A549 (cell line): ENCODE data around the gene ULK2. TPM values are rescaled to one million over a fixed set of nuclear protein-coding genes. Genes with fewer than 3 reads are reported as not detected.

Experiments
- ATAC-seq, 2 experiments: fragments of 200-7000 bp in 1 of 2; fragments of >200 bp in 1 of 2; cut with Nextera tagmentation in 1 of 2; cut with Tn5 transposase in 1 of 2; 3 replicates each; pipeline versions ENCODE4 v1.8.0 to v1.9.1; 2018 to 2020; ENCODE audit warnings: mild to moderate bottlenecking in 1 of 2, moderate library complexity in 1 of 2
- CTCF ChIA-PET: fragments of 300-600 bp; sonication (Branson Sonifier 250); formaldehyde crosslinking; extraction: SDS; loops from one replicate; lab custom pipeline; 2021; ENCODE audit warnings: antibody characterized with exemption, inconsistent platforms; lab: Yijun Ruan, JAX
- POLR2A ChIA-PET: fragments of 350-600 bp; formaldehyde crosslinking; extraction: SDS; loops from one replicate; lab custom pipeline; 2021; ENCODE audit warnings: antibody characterized with exemption, inconsistent platforms; lab: Yijun Ruan, JAX
- DNase-seq, 2 experiments: peaks; one replicate each; pipeline versions ENCODE4 v3.0.0 to v3.0.0-alpha.2; 2011 to 2016; ENCODE audit warnings: low read depth in 1 of 2, low spot score in 1 of 2
- FAIRE-seq: peaks from 2 replicates; lab custom pipeline; 2011; peaks lifted over from hg19 to GRCh38; lab: Jason Lieb, UNC
- H3K27ac ChIP-seq, 2 experiments: fragments of >200 bp; sonication (Bioruptor Twin); formaldehyde crosslinking; 3 replicates each; pipeline ENCODE4 v1.5.1; 2016 to 2017
- H3K4me1 ChIP-seq: fragments of >200 bp; sonication (Bioruptor Twin); formaldehyde crosslinking; 3 replicates; pipeline ENCODE4 v1.6.1; 2016
- H3K4me2 ChIP-seq: fragments of >200 bp; sonication (Bioruptor Twin); formaldehyde crosslinking; 3 replicates; pipeline ENCODE4 v1.6.1; 2016
- H3K4me3 ChIP-seq: fragments of >200 bp; sonication (Bioruptor Twin); formaldehyde crosslinking; 3 replicates; pipeline ENCODE4 v1.5.1; 2016
- H3K9me3 ChIP-seq: fragments of >200 bp; sonication (Bioruptor Twin); formaldehyde crosslinking; 3 replicates; pipeline ENCODE4 v1.6.1; 2016
- CBX8 ChIP-seq: fragments of 200-600 bp; sonication (generic); IDR thresholded peaks from 2 replicates; pipeline ENCODE4 v1.6.1; 2016
- FOSL2 ChIP-seq, 2 experiments: fragments of 450-650 bp in 1 of 2; fragments of >200 bp in 1 of 2; sonication (Bioruptor Twin) in 1 of 2; formaldehyde crosslinking; IDR thresholded peaks; 2 replicates each; pipeline versions ENCODE4 v1.5.0 to v1.6.1; 2016 to 2020; ENCODE audit warnings: mild to moderate bottlenecking in 1 of 2, moderate library complexity in 1 of 2
- FOXS1 ChIP-seq: fragments of 250-450 bp; sonication (Bioruptor Pico); IDR thresholded peaks from 2 replicates; pipeline ENCODE4 v1.5.0; 2020; ENCODE audit warnings: mild to moderate bottlenecking, moderate library complexity
- JUN ChIP-seq, 2 experiments: fragments of >200 bp; sonication (Bioruptor Twin); formaldehyde crosslinking; IDR thresholded peaks; 2 replicates in 1 of 2; 3 replicates in 1 of 2; pipeline ENCODE4 v1.6.1; 2016 to 2017
- KDM1A ChIP-seq: fragments of 200-600 bp; sonication (generic); IDR thresholded peaks from 2 replicates; pipeline ENCODE4 v1.6.1; 2016; ENCODE audit warnings: low read depth, mild to moderate bottlenecking
- MAFK ChIP-seq: fragments of 450-650 bp; IDR thresholded peaks from 2 replicates; pipeline ENCODE4 v1.6.1; 2014; ENCODE audit not compliant: partially characterized antibody
- MYC ChIP-seq: IDR thresholded peaks from 2 replicates; pipeline ENCODE4 v1.6.1; 2012; ENCODE audit warnings: mild to moderate bottlenecking, inconsistent platforms, low read length, improper control_type of control experiment, borderline replicate concordance
- NPAS2 ChIP-seq: fragments of 250-450 bp; sonication (Bioruptor Pico); IDR thresholded peaks from 2 replicates; pipeline ENCODE4 v1.8.0; 2022; ENCODE audit warnings: mild to moderate bottlenecking, moderate library complexity, borderline replicate concordance
- NR3C1 ChIP-seq: fragments of >200 bp; sonication (Bioruptor Twin); formaldehyde crosslinking; IDR thresholded peaks from 3 replicates; pipeline ENCODE4 v1.6.1; 2017
- TFCP2L1 ChIP-seq: fragments of 250-450 bp; sonication (Bioruptor Pico); IDR thresholded peaks from 2 replicates; pipeline ENCODE4 v1.5.0; 2021; ENCODE audit warnings: mild to moderate bottlenecking
- WGBS: methylation state at CpG from one replicate; pipeline ENCODE4 v1.1.6; 2017; ENCODE audit errors: missing lambda C conversion rate; 5-methylcytosine and 5-hydroxymethylcytosine counted together
- polyA plus RNA-seq, 4 experiments: library from polyadenylated mRNA; depleted of rRNA in 3 of 4; stranded (reverse); fragments of >200 nt; fragmentation: RNase III in 1 of 4; extraction: RNeasy Plus Mini Kit Qiagen cat#74134 plus additional on column Dnase treatment in 1 of 4; gene quantifications; 2 replicates in 3 of 4; 3 replicates in 1 of 4; pipeline ENCODE4 v1.2.3, GENCODE V29; 2011 to 2017
- TF ChIP-seq, protein P1 (sequence below): fragments of 450-650 bp; IDR thresholded peaks from 2 replicates; pipeline ENCODE4 v1.6.1; 2014; ENCODE audit warnings: antibody characterized with exemption

ULK2 gene
- polyA plus RNA-seq, 2 of the 4 experiments (the other 2 are of a cell fraction), result 14.4 to 40.9 TPM

DNA sequence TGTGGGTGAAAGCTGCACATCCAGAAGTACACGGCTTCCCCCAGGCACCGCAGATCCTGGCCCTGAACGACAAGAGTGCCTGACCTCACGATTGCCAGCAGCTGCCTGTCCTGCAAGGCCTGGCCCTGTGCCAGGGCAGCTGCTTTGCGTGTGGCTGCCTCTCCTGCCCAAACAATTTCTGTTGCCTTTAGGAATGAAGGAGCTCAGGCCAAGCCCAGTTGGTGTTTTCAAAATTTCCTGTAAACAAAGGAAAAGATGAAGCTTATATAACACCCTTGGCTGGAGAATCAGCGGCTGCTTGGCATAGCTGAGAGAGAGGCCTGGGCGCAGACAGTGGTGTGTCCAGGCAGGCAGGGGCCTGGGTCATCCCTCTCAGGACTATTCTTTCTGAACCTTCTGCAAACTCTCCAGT, 139.6 kb downstream of the ULK2 start:
- WGBS, result 24% methylated on average over 6 of the region's 7 CpGs
- Histone ChIP-seq H3K27ac (peak overlapping the region; percentile 67 to 82), H3K4me1 (peaks cover 35% of the 10 kb centered on the region), H3K4me3 (no peak overlapping the region), H3K4me2 (peak overlapping the region; percentile 44), H3K9me3 (no peaks in the 10 kb centered on the region)
- DNase-seq, result peak in 1 of 2 experiments; percentile 69
- no peak for TF ChIP-seq KDM1A
- TF ChIP-seq CBX8, result no peak
- TF ChIP-seq JUN (IDR thresholded peaks at IDR 0.05), result 0 out of 5 replicates have a peak, but pooled peaks of 1 of the 2 experiments have one; percentile 29
- TF ChIP-seq NR3C1, result no peak
- peak; percentile 52 to 54; a peak in 5 of 6 replicates for ATAC-seq
- no peak for FAIRE-seq
- CTCF ChIA-PET, result interaction anchor here (0.6 to 11.1 kb wide), 20 partner anchors 9 to 366 kb away, joined by 3 to 115 read pairs (median 4); partner anchors contain the start of genes ALDH3A1, ALDH3A2, B9D1 and SLC47A2
- POLR2A ChIA-PET, result interaction anchor here (0.5 to 3.0 kb wide), 5 partner anchors 15 to 282 kb away, joined by 3 to 18 read pairs (median 4); partner anchors contain the start of gene ALDH3A2

DNA sequence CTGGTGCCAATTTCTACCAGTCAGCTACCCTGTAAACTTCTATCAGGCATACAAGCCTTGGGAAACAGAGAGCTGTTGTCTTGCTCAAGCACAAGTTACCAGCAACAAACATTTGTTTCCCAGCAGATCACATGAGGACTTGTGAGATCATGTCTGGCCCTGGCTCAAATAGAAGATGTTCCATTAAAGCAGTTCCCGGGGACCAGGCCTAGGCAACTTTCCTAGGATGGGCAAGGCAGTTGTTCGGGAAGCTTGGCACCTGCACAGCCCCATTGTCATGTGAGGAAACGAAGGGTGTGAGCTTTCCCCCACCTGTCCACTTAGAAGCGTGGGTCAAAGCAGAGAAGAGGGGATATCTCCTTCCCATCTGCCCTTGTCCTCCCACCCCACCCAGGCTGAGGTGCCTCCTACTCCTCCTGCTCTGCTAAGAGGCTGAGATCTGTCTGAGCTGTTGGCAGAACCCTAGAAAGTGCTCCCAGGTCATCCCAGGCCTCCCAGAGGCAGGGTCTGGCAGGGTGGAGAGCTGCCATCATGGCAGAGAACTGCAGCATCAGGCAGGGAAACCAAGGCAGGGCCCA, 140.1 kb downstream of the ULK2 start:
- Histone ChIP-seq H3K4me1 (peaks cover 38% of the 10 kb centered on the region), H3K9me3 (no peaks in the 10 kb centered on the region), H3K4me2 (peak overlapping the region; percentile 44), H3K27ac (peak overlapping the region; percentile 67 to 82), H3K4me3 (no peak overlapping the region)
- peak; percentile 17 to 36; a peak in 5 of 6 replicates for ATAC-seq
- TF ChIP-seq, protein P1, sequence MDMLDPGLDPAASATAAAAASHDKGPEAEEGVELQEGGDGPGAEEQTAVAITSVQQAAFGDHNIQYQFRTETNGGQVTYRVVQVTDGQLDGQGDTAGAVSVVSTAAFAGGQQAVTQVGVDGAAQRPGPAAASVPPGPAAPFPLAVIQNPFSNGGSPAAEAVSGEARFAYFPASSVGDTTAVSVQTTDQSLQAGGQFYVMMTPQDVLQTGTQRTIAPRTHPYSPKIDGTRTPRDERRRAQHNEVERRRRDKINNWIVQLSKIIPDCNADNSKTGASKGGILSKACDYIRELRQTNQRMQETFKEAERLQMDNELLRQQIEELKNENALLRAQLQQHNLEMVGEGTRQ, result peak; percentile 8; the same call in 1 of the 2 replicates
- no peak for TF ChIP-seq FOXS1 (CRISPR knock-in tag)
- CTCF ChIA-PET, result interaction anchor here (0.6 to 11.1 kb wide), 17 partner anchors 8 to 365 kb away, joined by 3 to 115 read pairs (median 10); partner anchors contain the start of genes ALDH3A1, ALDH3A2, B9D1 and SLC47A2
- POLR2A ChIA-PET, result interaction anchor here (1.2 to 3.0 kb wide), 4 partner anchors 16 to 79 kb away, joined by 4 to 18 read pairs (median 6); partner anchors contain the start of gene ALDH3A2
- WGBS, result 89% methylated on average over 4 of the region's 4 CpGs
- peak in 1 of 2 experiments; percentile 74 for DNase-seq
- FAIRE-seq, result no peak

DNA sequence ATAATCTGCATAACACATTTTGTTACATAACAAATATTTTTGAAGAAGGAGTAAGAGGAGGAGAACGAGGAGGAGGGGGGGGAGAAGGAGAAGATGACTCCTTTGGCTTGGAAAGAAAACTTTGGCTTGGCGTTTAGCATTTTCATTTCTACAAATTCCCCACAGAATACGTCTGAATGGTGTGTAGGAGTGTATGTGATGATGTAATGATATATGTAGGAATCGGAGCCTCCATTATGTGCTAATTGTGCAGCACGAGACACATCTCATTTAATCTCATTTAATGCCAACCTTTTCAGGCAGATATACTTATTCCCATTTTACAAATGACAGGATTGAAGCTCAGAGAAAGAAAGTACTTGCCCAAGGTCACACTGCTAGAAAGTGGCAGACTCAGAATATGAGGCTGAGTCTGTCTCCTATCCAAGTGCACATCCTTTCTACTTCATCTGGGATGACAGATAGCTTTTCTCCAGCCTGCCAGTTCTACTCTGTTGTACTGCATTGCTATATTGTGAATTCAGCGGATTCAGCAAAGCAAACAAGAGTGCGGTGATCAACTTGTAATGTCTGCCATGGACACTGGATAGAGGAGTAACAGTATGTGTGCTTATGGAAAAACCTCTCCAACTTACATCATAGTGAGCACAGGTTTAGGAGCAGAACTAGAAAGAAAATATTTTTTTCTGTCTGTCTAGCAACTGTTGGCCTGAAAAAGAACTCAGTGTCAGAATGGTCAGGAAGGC, 140.9 kb downstream of the ULK2 start:
- TF ChIP-seq MAFK (peak; percentile 18), NPAS2 (CRISPR knock-in tag) (no peak)
- ChIA-PET CTCF (interaction anchor here (0.7 to 11.1 kb wide), 12 partner anchors 8 to 364 kb away, joined by 3 to 115 read pairs (median 14); partner anchors contain the start of genes ALDH3A1, ALDH3A2, B9D1 and SLC47A2), POLR2A (interaction anchor here (2.2 to 3.0 kb wide), 2 partner anchors 17 to 79 kb away, joined by 7 to 18 read pairs; partner anchors contain the start of gene ALDH3A2)
- peak overlapping the region; percentile 44; the same call in 1 of the 3 replicates for H3K4me2 ChIP-seq
- no peak overlapping the region for H3K4me3 ChIP-seq
- H3K4me1 ChIP-seq, result peaks cover 38% of the 10 kb centered on the region
- DNase-seq (no peak), ATAC-seq (no peak), FAIRE-seq (peak; percentile 54)
- H3K27ac ChIP-seq, result peak overlapping the region; percentile 67 to 82
- 91% methylated on average over 7 of the region's 7 CpGs for WGBS
- H3K9me3 ChIP-seq, result no peaks in the 10 kb centered on the region

DNA sequence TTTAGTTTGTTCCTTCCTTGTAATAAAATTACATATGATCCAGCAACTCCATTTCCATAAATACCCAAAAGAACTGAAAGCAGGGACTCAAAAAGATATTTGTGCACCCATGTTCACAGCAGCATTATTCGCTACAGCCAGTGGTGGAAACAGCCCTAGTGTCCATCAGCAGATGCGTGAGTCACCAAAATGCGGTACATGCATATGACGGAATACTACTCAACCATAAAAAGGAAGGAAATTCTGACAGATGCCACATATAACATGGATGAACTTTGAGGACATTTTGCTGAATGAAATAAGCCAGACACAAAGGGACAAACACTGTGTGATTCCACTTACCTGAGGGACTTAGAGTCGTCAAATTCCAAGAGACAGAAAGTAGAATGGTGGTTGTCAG, 142.2 kb downstream of the ULK2 start:
- WGBS, result 92% methylated on average over 5 of the region's 5 CpGs
- FAIRE-seq, result no peak

More for the DNA sequence above, 142.2 kb downstream of the ULK2 start:
- ChIA-PET POLR2A (interaction anchor here (0.7 to 3.0 kb wide), 2 partner anchors 9 to 18 kb away, joined by 3 to 7 read pairs; no protein-coding TSS in a partner anchor), CTCF (interaction anchor here (3.8 to 12.9 kb wide), 2 partner anchors 36 to 37 kb away, joined by 32 to 145 read pairs; no protein-coding TSS in a partner anchor)
- DNase-seq (no peak), ATAC-seq (no peak)
- H3K4me1 ChIP-seq, result peaks cover 47% of the 10 kb centered on the region
- no peak overlapping the region for H3K4me3 ChIP-seq
- peak overlapping the region in 1 of 2 experiments; percentile 73; a peak in 2 of 6 replicates for H3K27ac ChIP-seq
- no peak overlapping the region for H3K4me2 ChIP-seq
- no peaks in the 10 kb centered on the region for H3K9me3 ChIP-seq
- no peak for TF ChIP-seq TFCP2L1 (CRISPR knock-in tag)
- TF ChIP-seq FOSL2 (IDR thresholded peaks at IDR 0.05), result no peak
- TF ChIP-seq FOSL2 (CRISPR knock-in tag; IDR thresholded peaks at IDR 0.05), result peak; percentile 22; the same call in 1 of the 2 replicates
- TF ChIP-seq MYC, result no peak
